SW 1271 (cell line): ENCODE results near the gene MAL.

Experiments used
- DNase-seq, 2 experiments: peaks; one replicate each; lab custom pipeline; 2025; lab: John Stamatoyannopoulos, UW

The MAL gene

GRCh38 chr2:95016616-95017015 lies 8.9 kb upstream of the MAL start:
- DNase-seq = no peak

GRCh38 chr2:95017071-95017501 lies 8.4 kb upstream of the MAL start:
- no peak for DNase-seq

GRCh38 chr2:95017836-95018235 lies 7.7 kb upstream of the MAL start:
- DNase-seq = no peak

- no peak for DNase-seq
These were observed 7.2 kb upstream of the MAL start for GRCh38 chr2:95018301-95018700.

GRCh38 chr2:95018861-95019550 lies 6.5 kb upstream of the MAL start:
- no peak for DNase-seq

GRCh38 chr2:95019572-95019971 lies 5.9 kb upstream of the MAL start:
- no peak for DNase-seq

GRCh38 chr2:95020275-95021022 lies 5.1 kb upstream of the MAL start:
- no peak for DNase-seq

- no peak for DNase-seq
These were observed 4.5 kb upstream of the MAL start for GRCh38 chr2:95021023-95021416.

- DNase-seq = no peak
These were observed 3.7 kb upstream of the MAL start for GRCh38 chr2:95021847-95022246.

GRCh38 chr2:95022309-95023221 lies 2.9 kb upstream of the MAL start:
- DNase-seq = peak in 1 of 2 experiments; percentile 37

GRCh38 chr2:95023222-95023597 lies 2.3 kb upstream of the MAL start:
- no peak for DNase-seq

- DNase-seq = no peak
These were observed 1.1 kb upstream of the MAL start for GRCh38 chr2:95024371-95024770.

- no peak for DNase-seq
These were observed 525 bp upstream of the MAL start for GRCh38 chr2:95024960-95025405.

GRCh38 chr2:95026471-95027368 lies 1.2 kb downstream of the MAL start:
- DNase-seq = no peak

- no peak for DNase-seq
These were observed 1.8 kb downstream of the MAL start for GRCh38 chr2:95027369-95027720.

GRCh38 chr2:95029898-95030341 lies 4.4 kb downstream of the MAL start:
- no peak for DNase-seq

GRCh38 chr2:95030496-95030895 lies 5.0 kb downstream of the MAL start:
- DNase-seq = no peak

- DNase-seq = no peak
These were observed 5.7 kb downstream of the MAL start for GRCh38 chr2:95031076-95031725.

- DNase-seq = no peak
These were observed 6.2 kb downstream of the MAL start for GRCh38 chr2:95031726-95032116.

GRCh38 chr2:95032341-95032740 lies 6.8 kb downstream of the MAL start:
- no peak for DNase-seq
